HepG2 (cell line): Measurements from ENCODE around the gene NDOR1. TPM values are rescaled to one million over a fixed set of nuclear protein-coding genes. Genes with fewer than 3 reads are reported as not detected.

Experiments
- ETV6 ChIP-seq: sonication (generic); formaldehyde crosslinking; conservative IDR thresholded peaks from 2 replicates; pipeline ENCODE4 v1.4.0; 2020; ENCODE audit warnings: missing genetic modification reagents
- FOXO1 ChIP-seq: sonication (generic); formaldehyde crosslinking; IDR thresholded peaks from 2 replicates; pipeline ENCODE4 v1.4.0; 2020; ENCODE audit warnings: missing genetic modification reagents
- HNF4A ChIP-seq: sonication (generic); formaldehyde crosslinking; IDR thresholded peaks from 2 replicates; pipeline ENCODE4 v1.4.0; 2020; ENCODE audit warnings: missing genetic modification reagents
- MAX ChIP-seq: IDR thresholded peaks from 2 replicates; pipeline ENCODE4 v1.6.1; 2012; ENCODE audit warnings: inconsistent platforms
- MEIS1 ChIP-seq: sonication (generic); formaldehyde crosslinking; IDR thresholded peaks from 2 replicates; pipeline ENCODE4 v1.9.0; 2021; ENCODE audit warnings: mild to moderate bottlenecking, missing genetic modification reagents, moderate library complexity, borderline replicate concordance
- NR2C2 ChIP-seq: sonication (generic); formaldehyde crosslinking; IDR thresholded peaks from 2 replicates; pipeline ENCODE4 v1.4.0; 2020; ENCODE audit warnings: missing genetic modification reagents, mild to moderate bottlenecking, moderate library complexity, borderline replicate concordance
- NR2F6 ChIP-seq, 2 experiments: IDR thresholded peaks; 2 replicates each; pipeline ENCODE4 v1.6.1; 2016; ENCODE audit warnings: antibody characterized with exemption in 1 of 2, mild to moderate bottlenecking in 1 of 2
- PHF20 ChIP-seq: sonication (generic); formaldehyde crosslinking; IDR thresholded peaks from 2 replicates; pipeline ENCODE4 v1.5.0; 2020; ENCODE audit warnings: mild to moderate bottlenecking, missing genetic modification reagents
- PHF21A ChIP-seq: sonication (generic); formaldehyde crosslinking; IDR thresholded peaks from 2 replicates; pipeline ENCODE4 v1.5.0; 2020; ENCODE audit warnings: mild to moderate bottlenecking, missing genetic modification reagents
- SALL2 ChIP-seq: sonication (generic); formaldehyde crosslinking; IDR thresholded peaks from 2 replicates; pipeline ENCODE4 v1.8.1; 2023; ENCODE audit warnings: mild to moderate bottlenecking, missing genetic modification reagents, inconsistent platforms
- SNRNP70 ChIP-seq: fragments of 200-400 bp; formaldehyde crosslinking; IDR thresholded peaks from 2 replicates; pipeline ENCODE4 v1.6.1; 2017; ENCODE audit warnings: mild to moderate bottlenecking, low read depth, low read length, moderate library complexity
- TEAD3 ChIP-seq: optimal IDR thresholded peaks from 2 replicates; pipeline ENCODE3; 2016; ENCODE audit warnings: borderline replicate concordance
- TERF1 ChIP-seq: sonication (generic); formaldehyde crosslinking; IDR thresholded peaks from 2 replicates; pipeline ENCODE4 v1.8.0; 2022; ENCODE audit warnings: mild to moderate bottlenecking, missing genetic modification reagents, moderate library complexity
- TFAP4 ChIP-seq: sonication (generic); IDR thresholded peaks from 2 replicates; pipeline ENCODE4 v1.6.1; 2016; ENCODE audit warnings: low read depth, borderline replicate concordance
- XRCC5 ChIP-seq: fragments of 200-400 bp; formaldehyde crosslinking; optimal IDR thresholded peaks from 2 replicates; pipeline ENCODE3; 2017; ENCODE audit warnings: mild to moderate bottlenecking, low read length
- ZBTB44 ChIP-seq: sonication (generic); formaldehyde crosslinking; IDR thresholded peaks from 2 replicates; pipeline ENCODE4 v1.4.0; 2020; ENCODE audit warnings: missing genetic modification reagents
- ZFP91 ChIP-seq: sonication (generic); formaldehyde crosslinking; IDR thresholded peaks from 2 replicates; pipeline ENCODE4 v1.9.0; 2022; ENCODE audit warnings: missing genetic modification reagents, mild to moderate bottlenecking, borderline replicate concordance
- ZGPAT ChIP-seq: IDR thresholded peaks from 2 replicates; pipeline ENCODE4 v1.6.1; 2016; ENCODE audit warnings: mild to moderate bottlenecking
- ZNF292 ChIP-seq: sonication (generic); formaldehyde crosslinking; IDR thresholded peaks from 2 replicates; pipeline ENCODE4 v1.8.1; 2022; ENCODE audit warnings: mild to moderate bottlenecking, low read depth, missing genetic modification reagents, borderline replicate concordance
- ZNF317 ChIP-seq: sonication (generic); formaldehyde crosslinking; IDR thresholded peaks from 2 replicates; pipeline ENCODE4 v1.5.0; 2020; ENCODE audit warnings: mild to moderate bottlenecking, missing genetic modification reagents
- ZNF660 ChIP-seq: sonication (generic); formaldehyde crosslinking; IDR thresholded peaks from 2 replicates; pipeline ENCODE4 v1.5.1; 2020; ENCODE audit warnings: mild to moderate bottlenecking, low read depth, missing genetic modification reagents, borderline replicate concordance
- ZNF839 ChIP-seq: sonication (generic); formaldehyde crosslinking; IDR thresholded peaks from 2 replicates; pipeline ENCODE4 v1.4.0; 2020; ENCODE audit warnings: missing genetic modification reagents, mild to moderate bottlenecking, borderline replicate concordance
- polyA plus RNA-seq, 8 experiments: library from polyadenylated mRNA; depleted of rRNA in 3 of 8; stranded (reverse) in 7 of 8; unstranded in 1 of 8; fragments of >200 nt; fragmentation: Illumina TruSeq in 4 of 8; extraction: Trizol in 4 of 8; gene quantifications; 2 replicates each; pipeline versions ENCODE4 v1.2.1 to v1.2.3, GENCODE V29; 2011 to 2016; ENCODE audit warnings: low read depth in 4 of 8, missing spikeins in 1 of 8, mixed read lengths in 1 of 8; ENCODE audit not compliant: insufficient read depth in 1 of 8
- total RNA-seq, 5 experiments: library from RNA; depleted of rRNA; stranded (reverse); fragments of >200 nt; fragmentation: Illumina TruSeq; extraction: Trizol; gene quantifications; 2 replicates each; pipeline ENCODE4 v1.2.3, GENCODE V29; 2016; ENCODE audit warnings: low read depth in 1 of 5

Gene NDOR1
- total and polyA plus RNA-seq, 2 of the 13 experiments (the other 11 are each of a cell fraction or from before 2014, with no cell fraction given): 3.6 to 8.7 TPM

GRCh38 chr9:137253717-137254623 is 48.5 kb downstream of the NDOR1 start (continued):
- no peak for TF ChIP-seq FOXO1
- 0 out of 2 replicates have a peak, but pooled peaks have one; percentile 34 for TF ChIP-seq ZFP91 (CRISPR knock-in tag)
- TF ChIP-seq TFAP4: peak; percentile 71; the same call in 1 of the 2 replicates
- TF ChIP-seq MEIS1 (CRISPR knock-in tag): no peak
- TF ChIP-seq ZNF660: no peak
- peak; percentile 9; the same call in 1 of the 2 replicates for TF ChIP-seq NR2F6 (IDR thresholded peaks at IDR 0.05)
- no peak for TF ChIP-seq NR2F6 (CRISPR knock-in tag; IDR thresholded peaks at IDR 0.05)
- TF ChIP-seq ZNF317 (CRISPR knock-in tag): 0 out of 2 replicates have a peak, but pooled peaks have one; percentile 31
- peak; percentile 16; the same call in 1 of the 2 replicates for TF ChIP-seq NR2C2 (CRISPR knock-in tag)
- TF ChIP-seq TEAD3 (CRISPR knock-in tag): peak; percentile 42
- TF ChIP-seq ZBTB44 (CRISPR knock-in tag): no peak
- TF ChIP-seq ZNF839 (CRISPR knock-in tag): no peak
- TF ChIP-seq ETV6 (CRISPR knock-in tag): 0 out of 2 replicates have a peak, but pooled peaks have one; percentile 38
- peak; percentile 22 for TF ChIP-seq XRCC5
- peak; percentile 44 for TF ChIP-seq ZGPAT (CRISPR knock-in tag)
- no peak for TF ChIP-seq PHF20 (CRISPR knock-in tag)
- TF ChIP-seq ZNF292: peak; percentile 66; the same call in 1 of the 2 replicates
- TF ChIP-seq PHF21A: no peak
- no peak for TF ChIP-seq TERF1 (CRISPR knock-in tag)
- TF ChIP-seq SALL2: no peak
- TF ChIP-seq MAX: no peak
- TF ChIP-seq HNF4A (CRISPR knock-in tag): peak; percentile 57
- TF ChIP-seq SNRNP70: no peak
